Natural killer cell (primary cell): ENCODE results near the gene POLR2H. TPM values are rescaled to one million over a fixed set of nuclear protein-coding genes. Genes with fewer than 3 reads are reported as not detected.

Experiments used
- ATAC-seq, 3 donors: fragments of 150-1000 bp in 2 of 3; fragments of 200-7000 bp in 1 of 3; cut with Tn5 transposase; 1 replicate in 1 of 3; 2 replicates in 2 of 3; pipeline ENCODE4 v1.10.0; 2021; ENCODE audit warnings: mild to moderate bottlenecking in 2 of 3, moderate library complexity in 2 of 3
- DNase-seq, 2 donors: peaks; one replicate each; pipeline versions ENCODE4 v3.0.0 to v3.0.0-alpha.2; 2013 to 2021; ENCODE audit warnings: mixed read lengths in 1 of 2
- H3K27ac ChIP-seq: one replicate; pipeline ENCODE4 v1.5.1; 2013; ENCODE audit warnings: mild to moderate bottlenecking, low read length
- H3K27me3 ChIP-seq: one replicate; pipeline ENCODE4 v1.6.1; 2013; ENCODE audit warnings: low read length; ENCODE audit not compliant: control insufficient read depth, insufficient read depth
- H3K36me3 ChIP-seq: one replicate; pipeline ENCODE4 v1.6.1; 2013; ENCODE audit warnings: low read length; ENCODE audit not compliant: control insufficient read depth, insufficient read depth
- H3K4me1 ChIP-seq: one replicate; pipeline ENCODE4 v1.6.1; 2013; ENCODE audit warnings: low read length; ENCODE audit not compliant: control insufficient read depth, insufficient read depth
- H3K4me3 ChIP-seq: one replicate; pipeline ENCODE4 v1.5.1; 2013; ENCODE audit warnings: low read length
- H3K9me3 ChIP-seq: one replicate; pipeline ENCODE4 v1.6.1; 2013; ENCODE audit warnings: low read length; ENCODE audit not compliant: control insufficient read depth, insufficient read depth
- H3K27ac Mint-ChIP-seq, 2 donors: one replicate each; pipeline ENCODE4 v1.8.0; 2022; ENCODE audit warnings: mild to moderate bottlenecking in 2 of 2, mixed read lengths in 2 of 2, moderate library complexity in 1 of 2
- H3K27me3 Mint-ChIP-seq, 2 donors: one replicate each; pipeline ENCODE4 v1.8.0; 2022; ENCODE audit warnings: low read depth in 2 of 2, mixed read lengths in 2 of 2
- H3K36me3 Mint-ChIP-seq: one replicate; pipeline ENCODE4 v1.8.0; 2022; ENCODE audit warnings: mixed read lengths
- H3K4me1 Mint-ChIP-seq, 2 donors: one replicate each; pipeline ENCODE4 v1.8.0; 2022; ENCODE audit warnings: mixed read lengths in 2 of 2
- H3K4me3 Mint-ChIP-seq: one replicate; pipeline ENCODE4 v1.8.0; 2022; ENCODE audit warnings: mild to moderate bottlenecking, moderate library complexity, mixed read lengths
- H3K9me3 Mint-ChIP-seq, 2 donors: one replicate each; pipeline ENCODE4 v1.8.0; 2022; ENCODE audit warnings: mixed read lengths in 2 of 2
- CTCF ChIP-seq: fragments of 200-600 bp; IDR thresholded peaks from one replicate; pipeline ENCODE4 v1.8.0; 2022; ENCODE audit warnings: antibody characterized with exemption
- WGBS: methylation state at CpG from one replicate; pipeline ENCODE4 v1.1.7; 2013; ENCODE audit warnings: missing lambda C conversion rate; ENCODE audit not compliant: insufficient coverage; 5-methylcytosine and 5-hydroxymethylcytosine counted together
- intact Hi-C: fragments of 100-400 bp; cut with micrococcal nuclease; formaldehyde crosslinking; loops from one replicate; pipeline ENCODE4 v1.14.2; 2022
- total RNA-seq, 4 donors: library from RNA; stranded (reverse); fragments of 120-200 nt in 1 of 4; gene quantifications; one replicate each; pipeline versions ENCODE4 v1.2.3 to v1.2.4, GENCODE V29; 2013 to 2022

The POLR2H gene
- total RNA-seq, 3 donors from 2014 or later (not counting 1 experiment from before 2014, with no cell fraction given): 33.0 to 49.8 (median 41.1) TPM

GRCh38 chr3:184334470-184335158 lies 26.9 kb upstream of the POLR2H start:
- H3K27ac ChIP-seq: peak overlapping the region; percentile 97
- peaks cover 48% of the 10 kb centered on the region for H3K36me3 ChIP-seq
- no peak for TF ChIP-seq CTCF
- H3K4me3 Mint-ChIP-seq: peak overlapping the region; percentile 90
- 79% methylated on average over 14 of the region's 15 CpGs for WGBS
- no peaks in the 10 kb centered on the region for H3K9me3 ChIP-seq
- H3K9me3 Mint-ChIP-seq: no peaks in the 10 kb centered on the region
- peaks cover 11% of the 10 kb centered on the region for H3K36me3 Mint-ChIP-seq
- H3K27me3 Mint-ChIP-seq: peaks cover 0 to 7% of the 10 kb centered on the region in 2 donors
- DNase-seq (peak in 1 of 2 donors; percentile 53), ATAC-seq (peak in 2 of 3 donors; percentile 39 to 40)
- intact Hi-C loops: loop anchor here (1.0 to 2.0 kb wide), 2 partner anchors 14 to 29 kb away; no protein-coding TSS in a partner anchor
- no peaks in the 10 kb centered on the region for H3K27me3 ChIP-seq
- peak overlapping the region; percentile 78 to 80 for H3K27ac Mint-ChIP-seq
- H3K4me1 ChIP-seq: peaks cover 23% of the 10 kb centered on the region
- peaks cover 17 to 37% of the 10 kb centered on the region in 2 donors for H3K4me1 Mint-ChIP-seq
- H3K4me3 ChIP-seq: no peak overlapping the region

- no peaks in the 10 kb centered on the region for H3K27me3 ChIP-seq
- peak overlapping the region; percentile 90 for H3K4me3 Mint-ChIP-seq
- DNase-seq (no peak), ATAC-seq (peak in 1 of 3 donors; percentile 5)
- 78% methylated on average over 4 of the region's 4 CpGs for WGBS
- H3K4me1 Mint-ChIP-seq: peaks cover 17 to 37% of the 10 kb centered on the region in 2 donors
- H3K9me3 ChIP-seq: no peaks in the 10 kb centered on the region
- peaks cover 44% of the 10 kb centered on the region for H3K36me3 ChIP-seq
- no peaks in the 10 kb centered on the region for H3K9me3 Mint-ChIP-seq
- H3K36me3 Mint-ChIP-seq: peaks cover 8% of the 10 kb centered on the region
- intact Hi-C loops: loop anchor here (1.0 to 2.0 kb wide), 2 partner anchors 14 to 28 kb away; no protein-coding TSS in a partner anchor
- H3K27ac Mint-ChIP-seq: peak overlapping the region; percentile 78 to 80
- TF ChIP-seq CTCF: no peak
- peak overlapping the region; percentile 51 for H3K4me3 ChIP-seq
- H3K4me1 ChIP-seq: peaks cover 23% of the 10 kb centered on the region
- H3K27ac ChIP-seq: peak overlapping the region; percentile 97
- H3K27me3 Mint-ChIP-seq: peaks cover 0 to 7% of the 10 kb centered on the region in 2 donors
These were observed 26.2 kb upstream of the POLR2H start for GRCh38 chr3:184335291-184335660.

GRCh38 chr3:184335661-184336546 lies 25.6 kb upstream of the POLR2H start:
- peaks cover 17 to 41% of the 10 kb centered on the region in 2 donors for H3K4me1 Mint-ChIP-seq
- H3K4me3 ChIP-seq: peak overlapping the region; percentile 51
- TF ChIP-seq CTCF: no peak
- peaks cover 23% of the 10 kb centered on the region for H3K4me1 ChIP-seq
- peak overlapping the region; percentile 78 to 80 for H3K27ac Mint-ChIP-seq
- ATAC-seq (peak; percentile 77 to 88 (median 83)), DNase-seq (peak; percentile 94)
- H3K9me3 Mint-ChIP-seq: no peaks in the 10 kb centered on the region
- peak overlapping the region; percentile 97 for H3K27ac ChIP-seq
- peaks cover 40% of the 10 kb centered on the region for H3K36me3 ChIP-seq
- no peaks in the 10 kb centered on the region for H3K9me3 ChIP-seq
- H3K27me3 Mint-ChIP-seq: peaks cover 0 to 7% of the 10 kb centered on the region in 2 donors
- peaks cover 8% of the 10 kb centered on the region for H3K36me3 Mint-ChIP-seq
- no peaks in the 10 kb centered on the region for H3K27me3 ChIP-seq
- H3K4me3 Mint-ChIP-seq: peak overlapping the region; percentile 90
- intact Hi-C loops: loop anchor here (1.0 to 2.0 kb wide), 2 partner anchors 15 to 27 kb away; no protein-coding TSS in a partner anchor
- 2% methylated on average over 77 of the region's 77 CpGs for WGBS
